Activated CD4-positive, alpha-beta T cell treated with anti-CD3 and anti-CD28 coated beads, Interleukin-2, amount 10 ng/mL, durations not matched to agents 7 days and 5 days (primary cell): ENCODE measurements around the gene LGALS9. TPM values are rescaled to one million over a fixed set of nuclear protein-coding genes. Genes with fewer than 3 reads are reported as not detected.
A peak's percentile ranks its signal among the peaks of the same experiment; 100 is the strongest.

Experiments used
- CTCF ChIA-PET: fragments of 350-600 bp; sonication (Branson Sonifier 250); formaldehyde crosslinking; loops from one replicate; lab custom pipeline; 2021; ENCODE audit warnings: antibody characterized with exemption; lab: Charles Lee
- POLR2A ChIA-PET: fragments of 350-600 bp; sonication (Branson Sonifier 250); formaldehyde crosslinking; loops from one replicate; lab custom pipeline; 2021; ENCODE audit warnings: antibody characterized with exemption; lab: Charles Lee
- DNase-seq: peaks from one replicate; pipeline ENCODE4 v3.0.0-alpha.2; 2020
- H3K27ac Mint-ChIP-seq: one replicate; pipeline ENCODE4 v1.8.0; 2021; ENCODE audit warnings: mild to moderate bottlenecking, moderate library complexity, mixed read lengths
- H3K27me3 Mint-ChIP-seq: one replicate; pipeline ENCODE4 v1.8.0; 2021; ENCODE audit warnings: mixed read lengths
- H3K36me3 Mint-ChIP-seq: one replicate; pipeline ENCODE4 v1.8.0; 2021; ENCODE audit warnings: low read depth, mixed read lengths
- H3K4me1 Mint-ChIP-seq: one replicate; pipeline ENCODE4 v1.8.0; 2021; ENCODE audit warnings: mixed read lengths
- H3K4me3 Mint-ChIP-seq: one replicate; pipeline ENCODE4 v1.8.0; 2021; ENCODE audit warnings: mild to moderate bottlenecking, moderate library complexity, mixed read lengths
- H3K9me3 Mint-ChIP-seq: one replicate; pipeline ENCODE4 v1.8.0; 2021; ENCODE audit warnings: mixed read lengths
- total RNA-seq, 2 experiments: library from RNA; stranded (reverse); gene quantifications; one replicate each; pipeline ENCODE4 v1.2.3, GENCODE V29; 2021

Gene LGALS9
- total RNA-seq, 2 experiments from 2014 or later: 223 to 233 TPM

- POLR2A ChIA-PET: no interaction called here
- no peak overlapping the region for H3K4me3 Mint-ChIP-seq
Observed at GRCh38 chr17:27596566-27597187, 34.3 kb upstream of the LGALS9 start.

GRCh38 chr17:27597188-27597580, 33.8 kb upstream of the LGALS9 start:
- peak overlapping the region; percentile 55 for H3K27ac Mint-ChIP-seq
- no peaks in the 10 kb centered on the region for H3K9me3 Mint-ChIP-seq
- DNase-seq: no peak
- CTCF ChIA-PET: interaction anchor here (1.5 to 2.2 kb wide), 3 partner anchors 14 to 243 kb away, joined by 3 to 7 read pairs (median 6); partner anchors contain the start of gene KSR1
- H3K27me3 Mint-ChIP-seq: no peaks in the 10 kb centered on the region
- H3K4me1 Mint-ChIP-seq: peaks cover 30% of the 10 kb centered on the region
- H3K36me3 Mint-ChIP-seq: peaks cover 14% of the 10 kb centered on the region
- POLR2A ChIA-PET: no interaction called here
- no peak overlapping the region for H3K4me3 Mint-ChIP-seq

More at GRCh38 chr17:27596566-27597187, 34.3 kb upstream of the LGALS9 start:
- Mint-ChIP-seq H3K36me3 (peaks cover 15% of the 10 kb centered on the region), H3K27me3 (no peaks in the 10 kb centered on the region), H3K27ac (no peak overlapping the region), H3K9me3 (no peaks in the 10 kb centered on the region), H3K4me1 (peaks cover 26% of the 10 kb centered on the region)
- no peak for DNase-seq
- CTCF ChIA-PET: interaction anchor here (1.1 to 2.2 kb wide), 4 partner anchors 15 to 141 kb away, joined by 3 to 6 read pairs (median 3); partner anchors contain the start of gene KSR1

GRCh38 chr17:27597783-27598320, 33.1 kb upstream of the LGALS9 start:
- CTCF ChIA-PET: interaction anchor here (1.1 to 2.2 kb wide), 5 partner anchors 14 to 243 kb away, joined by 3 to 7 read pairs (median 4); partner anchors contain the start of gene KSR1
- H3K27me3 Mint-ChIP-seq: no peaks in the 10 kb centered on the region
- peaks cover 12% of the 10 kb centered on the region for H3K36me3 Mint-ChIP-seq
- no peak overlapping the region for H3K4me3 Mint-ChIP-seq
- no peaks in the 10 kb centered on the region for H3K9me3 Mint-ChIP-seq
- no peak overlapping the region for H3K27ac Mint-ChIP-seq
- H3K4me1 Mint-ChIP-seq: peaks cover 30% of the 10 kb centered on the region
- POLR2A ChIA-PET: no interaction called here
- no peak for DNase-seq

GRCh38 chr17:27598337-27599050, 32.5 kb upstream of the LGALS9 start:
- Mint-ChIP-seq H3K4me3 (no peak overlapping the region), H3K27ac (no peak overlapping the region), H3K9me3 (no peaks in the 10 kb centered on the region), H3K36me3 (peaks cover 12% of the 10 kb centered on the region), H3K4me1 (peaks cover 33% of the 10 kb centered on the region), H3K27me3 (no peaks in the 10 kb centered on the region)
- DNase-seq: no peak
- POLR2A ChIA-PET: no interaction called here
- CTCF ChIA-PET: interaction anchor here (0.9 to 3.9 kb wide), 17 partner anchors 9 to 361 kb away, joined by 3 to 25 read pairs (median 7); partner anchors contain the start of gene KSR1

- peaks cover 18% of the 10 kb centered on the region for H3K4me1 Mint-ChIP-seq
- no peaks in the 10 kb centered on the region for H3K9me3 Mint-ChIP-seq
- DNase-seq: no peak
- H3K27ac Mint-ChIP-seq: no peak overlapping the region
- no peak overlapping the region for H3K4me3 Mint-ChIP-seq
- H3K27me3 Mint-ChIP-seq: no peaks in the 10 kb centered on the region
- ChIA-PET POLR2A (no interaction called here), CTCF (interaction anchor here (0.5 to 3.9 kb wide), 31 partner anchors 10 to 363 kb away, joined by 3 to 31 read pairs (median 4); partner anchors contain the start of gene KSR1)
- peaks cover 9% of the 10 kb centered on the region for H3K36me3 Mint-ChIP-seq
Observed at GRCh38 chr17:27600471-27600870, 30.5 kb upstream of the LGALS9 start.

- DNase-seq: peak; percentile 84
- H3K27me3 Mint-ChIP-seq: no peaks in the 10 kb centered on the region
- peaks cover 12% of the 10 kb centered on the region for H3K36me3 Mint-ChIP-seq
- ChIA-PET POLR2A (no interaction called here), CTCF (interaction anchor here (0.5 to 3.9 kb wide), 24 partner anchors 8 to 1291 kb away, joined by 3 to 31 read pairs (median 4); partner anchors contain the start of gene KSR1)
- H3K27ac Mint-ChIP-seq: no peak overlapping the region
- no peaks in the 10 kb centered on the region for H3K9me3 Mint-ChIP-seq
- H3K4me1 Mint-ChIP-seq: peaks cover 15% of the 10 kb centered on the region
- no peak overlapping the region for H3K4me3 Mint-ChIP-seq
Observed at GRCh38 chr17:27601069-27601974, 29.7 kb upstream of the LGALS9 start.

- Mint-ChIP-seq H3K36me3 (peaks cover 12% of the 10 kb centered on the region), H3K27ac (no peak overlapping the region), H3K4me1 (peaks cover 15% of the 10 kb centered on the region), H3K4me3 (no peak overlapping the region), H3K9me3 (no peaks in the 10 kb centered on the region), H3K27me3 (no peaks in the 10 kb centered on the region)
- ChIA-PET CTCF (interaction anchor here (0.7 to 3.9 kb wide), 14 partner anchors 9 to 365 kb away, joined by 3 to 31 read pairs (median 4); no protein-coding TSS in a partner anchor), POLR2A (no interaction called here)
- DNase-seq: no peak
Observed at GRCh38 chr17:27601975-27602302, 29.0 kb upstream of the LGALS9 start.

GRCh38 chr17:27602721-27603420, 28.1 kb upstream of the LGALS9 start:
- H3K27ac Mint-ChIP-seq: no peak overlapping the region
- ChIA-PET CTCF (interaction anchor here (0.6 to 3.6 kb wide), 15 partner anchors 10 to 270 kb away, joined by 3 to 31 read pairs (median 4); no protein-coding TSS in a partner anchor), POLR2A (no interaction called here)
- peak; percentile 78 for DNase-seq
- peaks cover 15% of the 10 kb centered on the region for H3K36me3 Mint-ChIP-seq
- H3K27me3 Mint-ChIP-seq: no peaks in the 10 kb centered on the region
- H3K9me3 Mint-ChIP-seq: no peaks in the 10 kb centered on the region
- peaks cover 15% of the 10 kb centered on the region for H3K4me1 Mint-ChIP-seq
- no peak overlapping the region for H3K4me3 Mint-ChIP-seq

GRCh38 chr17:27603421-27603770, 27.6 kb upstream of the LGALS9 start:
- Mint-ChIP-seq H3K36me3 (peaks cover 15% of the 10 kb centered on the region), H3K9me3 (no peaks in the 10 kb centered on the region), H3K4me3 (no peak overlapping the region), H3K27me3 (no peaks in the 10 kb centered on the region), H3K4me1 (peaks cover 15% of the 10 kb centered on the region), H3K27ac (no peak overlapping the region)
- POLR2A ChIA-PET: no interaction called here
- CTCF ChIA-PET: interaction anchor here (0.7 to 3.6 kb wide), 11 partner anchors 11 to 271 kb away, joined by 3 to 14 read pairs (median 4); no protein-coding TSS in a partner anchor
- DNase-seq: no peak

- POLR2A ChIA-PET: no interaction called here
Observed at GRCh38 chr17:27603880-27604794, 26.9 kb upstream of the LGALS9 start.

GRCh38 chr17:27605409-27605808, 25.6 kb upstream of the LGALS9 start:
- H3K36me3 Mint-ChIP-seq: peaks cover 22% of the 10 kb centered on the region

More at GRCh38 chr17:27603880-27604794, 26.9 kb upstream of the LGALS9 start:
- Mint-ChIP-seq H3K36me3 (peaks cover 19% of the 10 kb centered on the region), H3K27me3 (no peaks in the 10 kb centered on the region), H3K27ac (no peak overlapping the region), H3K4me1 (peaks cover 15% of the 10 kb centered on the region), H3K9me3 (no peaks in the 10 kb centered on the region), H3K4me3 (no peak overlapping the region)
- CTCF ChIA-PET: interaction anchor here (0.9 to 3.6 kb wide), 8 partner anchors 10 to 251 kb away, joined by 3 to 14 read pairs (median 4); no protein-coding TSS in a partner anchor
- DNase-seq: no peak

More at GRCh38 chr17:27605409-27605808, 25.6 kb upstream of the LGALS9 start:
- Mint-ChIP-seq H3K27me3 (no peaks in the 10 kb centered on the region), H3K27ac (no peak overlapping the region), H3K9me3 (no peaks in the 10 kb centered on the region), H3K4me3 (no peak overlapping the region), H3K4me1 (peaks cover 12% of the 10 kb centered on the region)
- CTCF ChIA-PET: interaction anchor here (1.1 to 3.6 kb wide), 4 partner anchors 9 to 46 kb away, joined by 3 to 14 read pairs (median 6); no protein-coding TSS in a partner anchor
- DNase-seq: no peak
- POLR2A ChIA-PET: no interaction called here
